ENCODE measurements around the gene EVA1A. TPM values are rescaled to one million over a fixed set of nuclear protein-coding genes. Genes with fewer than 3 reads are reported as not detected.
A peak's percentile ranks its signal among the peaks of the same experiment; 100 is the strongest.

The EVA1A gene
- total RNA-seq, 4 donors from 2014 or later = 0.17 to 1.2 (median 0.69) TPM; not detected in 1

- Histone ChIP-seq H3K36me3 (no peaks in the 10 kb centered on the region), H3K4me1 (peaks cover 8 to 21% (median 18%) of the 10 kb centered on the region in 4 donors), H3K27me3 (peaks cover 0 to 37% (median 0%) of the 10 kb centered on the region in 4 donors), H3K9me3 (no peaks in the 10 kb centered on the region), H3K27ac (replicated peaks in 1 of 4) (no peak overlapping the region), H3K4me3 (no peak overlapping the region)
- no peak for DNase-seq (ENCODE audit: extremely low spot score)
- WGBS = 90% methylated on average over 3 of the region's 3 CpGs
- intact Hi-C loops (cut with DNase I) = no loop called here
- TF ChIP-seq POLR2A (IDR thresholded peaks at IDR 0.05; ENCODE audit: low read depth) = no peak
- no peak for TF ChIP-seq EP300 (IDR thresholded peaks at IDR 0.05)
- no peak for TF ChIP-seq POLR2AphosphoS5 (IDR thresholded peaks at IDR 0.05)
- TF ChIP-seq CTCF (IDR thresholded peaks at IDR 0.05) = no peak
Measured at GRCh38 chr2:75563591-75563990, 2.9 kb upstream of the EVA1A start.

- no peaks in the 10 kb centered on the region for H3K36me3 ChIP-seq
- intact Hi-C loops (cut with DNase I) = no loop called here
- no peak overlapping the region for H3K27ac ChIP-seq (replicated peaks in 1 of 4)
- peaks cover 8 to 21% (median 18%) of the 10 kb centered on the region in 4 donors for H3K4me1 ChIP-seq
- peaks cover 0 to 47% (median 0%) of the 10 kb centered on the region in 4 donors for H3K27me3 ChIP-seq
- peak; percentile 88 for DNase-seq (ENCODE audit: extremely low spot score)
- WGBS = 91% methylated on average over 5 of the region's 5 CpGs
- H3K9me3 ChIP-seq = no peaks in the 10 kb centered on the region
- H3K4me3 ChIP-seq = no peak overlapping the region
- no peak for TF ChIP-seq CTCF (IDR thresholded peaks at IDR 0.05)
- no peak for TF ChIP-seq POLR2A (IDR thresholded peaks at IDR 0.05; ENCODE audit: low read depth)
- no peak for TF ChIP-seq EP300 (IDR thresholded peaks at IDR 0.05)
- no peak for TF ChIP-seq POLR2AphosphoS5 (IDR thresholded peaks at IDR 0.05)
Measured at GRCh38 chr2:75562513-75562864, 1.8 kb upstream of the EVA1A start.

GRCh38 chr2:75561566-75562512 is 1.1 kb upstream of the EVA1A start:
- peaks cover 8 to 21% (median 18%) of the 10 kb centered on the region in 4 donors for H3K4me1 ChIP-seq
- intact Hi-C loops (cut with DNase I) = no loop called here
- 74% methylated on average over 11 of the region's 11 CpGs for WGBS
- H3K27ac ChIP-seq (replicated peaks in 1 of 4) = no peak overlapping the region
- H3K9me3 ChIP-seq = no peaks in the 10 kb centered on the region
- DNase-seq (ENCODE audit: extremely low spot score) = peak; percentile 79
- H3K27me3 ChIP-seq = peaks cover 0 to 54% (median 0%) of the 10 kb centered on the region in 4 donors
- H3K4me3 ChIP-seq = no peak overlapping the region
- TF ChIP-seq CTCF (IDR thresholded peaks at IDR 0.05) (no peak), EP300 (IDR thresholded peaks at IDR 0.05) (no peak), POLR2AphosphoS5 (IDR thresholded peaks at IDR 0.05) (no peak), POLR2A (IDR thresholded peaks at IDR 0.05; ENCODE audit: low read depth) (no peak)
- H3K36me3 ChIP-seq = no peaks in the 10 kb centered on the region

GRCh38 chr2:75560022-75560767 is 544 bp downstream of the EVA1A start:
- Histone ChIP-seq H3K4me1 (peaks cover 8 to 21% (median 18%) of the 10 kb centered on the region in 4 donors), H3K36me3 (no peaks in the 10 kb centered on the region), H3K27ac (replicated peaks in 1 of 4) (no peak overlapping the region), H3K27me3 (peaks cover 0 to 59% (median 0%) of the 10 kb centered on the region in 4 donors), H3K4me3 (peak overlapping the region; percentile 48 to 61 (median 52)), H3K9me3 (no peaks in the 10 kb centered on the region)
- no peak for TF ChIP-seq POLR2AphosphoS5 (IDR thresholded peaks at IDR 0.05)
- no peak for TF ChIP-seq POLR2A (IDR thresholded peaks at IDR 0.05; ENCODE audit: low read depth)
- TF ChIP-seq EP300 (IDR thresholded peaks at IDR 0.05) = no peak
- TF ChIP-seq CTCF (IDR thresholded peaks at IDR 0.05) = no peak
- 0% methylated on average over 27 of the region's 43 CpGs for WGBS
- intact Hi-C loops (cut with DNase I) = no loop called here
- DNase-seq (ENCODE audit: extremely low spot score) = peak; percentile 82
